AG10803 (cell line): ENCODE data around the gene GRM8.

Source experiments
- DNase-seq: peaks from one replicate; pipeline ENCODE4 v3.0.0; 2010; ENCODE audit warnings: low read depth
- H3K4me3 ChIP-seq: 2 replicates; pipeline ENCODE4 v1.5.1; 2011; ENCODE audit warnings: mild to moderate bottlenecking, low read length, control low read depth
- CTCF ChIP-seq: conservative IDR thresholded peaks from 2 replicates; pipeline ENCODE4 v1.5.1; 2011; ENCODE audit warnings: mild to moderate bottlenecking, low read length, control low read depth, inconsistent platforms

Gene GRM8

GRCh38 chr7:127040042-127040441, 212.7 kb downstream of the GRM8 start:
- no peak for DNase-seq
- no peak overlapping the region for H3K4me3 ChIP-seq
- TF ChIP-seq CTCF = no peak

GRCh38 chr7:127039541-127039940, 213.2 kb downstream of the GRM8 start:
- no peak overlapping the region for H3K4me3 ChIP-seq
- TF ChIP-seq CTCF = no peak
- DNase-seq = no peak

GRCh38 chr7:127035203-127035849, 217.4 kb downstream of the GRM8 start:
- no peak for DNase-seq
- no peak overlapping the region for H3K4me3 ChIP-seq
- TF ChIP-seq CTCF = no peak

GRCh38 chr7:127034186-127034806, 218.4 kb downstream of the GRM8 start:
- TF ChIP-seq CTCF = no peak
- DNase-seq = no peak
- H3K4me3 ChIP-seq = no peak overlapping the region

GRCh38 chr7:127029823-127030222, 222.9 kb downstream of the GRM8 start:
- DNase-seq = no peak
- H3K4me3 ChIP-seq = no peak overlapping the region
- TF ChIP-seq CTCF = no peak

- no peak for TF ChIP-seq CTCF
- no peak overlapping the region for H3K4me3 ChIP-seq
- DNase-seq = no peak
Measured at GRCh38 chr7:127021857-127022256, 230.9 kb downstream of the GRM8 start.

GRCh38 chr7:127021019-127021738, 231.6 kb downstream of the GRM8 start:
- DNase-seq = no peak
- H3K4me3 ChIP-seq = no peak overlapping the region
- no peak for TF ChIP-seq CTCF
